ENCODE data around the gene PMEPA1.

The PMEPA1 gene

GRCh38 chr20:57659517-57660180 is 50.2 kb downstream of the PMEPA1 start:
- no peak for DNase-seq

GRCh38 chr20:57658833-57659516 is 50.8 kb downstream of the PMEPA1 start:
- DNase-seq, result no peak

GRCh38 chr20:57658447-57658832 is 51.4 kb downstream of the PMEPA1 start:
- DNase-seq, result no peak

GRCh38 chr20:57657535-57658446 is 52.0 kb downstream of the PMEPA1 start:
- no peak for DNase-seq

GRCh38 chr20:57656821-57657534 is 52.8 kb downstream of the PMEPA1 start:
- no peak for DNase-seq

- DNase-seq, result no peak
Measured at GRCh38 chr20:57656252-57656820, 53.5 kb downstream of the PMEPA1 start.

- no peak for DNase-seq
Measured at GRCh38 chr20:57655809-57656155, 54.0 kb downstream of the PMEPA1 start.

- DNase-seq, result no peak
Measured at GRCh38 chr20:57654998-57655808, 54.6 kb downstream of the PMEPA1 start.

GRCh38 chr20:57654363-57654997 is 55.3 kb downstream of the PMEPA1 start:
- no peak for DNase-seq

- no peak for DNase-seq
Measured at GRCh38 chr20:57653910-57654309, 55.9 kb downstream of the PMEPA1 start.

GRCh38 chr20:57653546-57653900 is 56.3 kb downstream of the PMEPA1 start:
- DNase-seq, result no peak

GRCh38 chr20:57652606-57653545 is 56.9 kb downstream of the PMEPA1 start:
- no peak for DNase-seq

- DNase-seq, result no peak
Measured at GRCh38 chr20:57651881-57652605, 57.8 kb downstream of the PMEPA1 start.

GRCh38 chr20:57650756-57651483 is 58.9 kb downstream of the PMEPA1 start:
- no peak for DNase-seq

GRCh38 chr20:57650266-57650665 is 59.5 kb downstream of the PMEPA1 start:
- DNase-seq, result no peak

GRCh38 chr20:57649617-57650015 is 60.2 kb downstream of the PMEPA1 start:
- no peak for DNase-seq

GRCh38 chr20:57648878-57649616 is 60.8 kb downstream of the PMEPA1 start:
- DNase-seq, result no peak
